Measurements from ENCODE around the gene KCND2. TPM values are rescaled to one million over a fixed set of nuclear protein-coding genes. Genes with fewer than 3 reads are reported as not detected.

KCND2 gene
- total RNA-seq, 1 donor from 2014 or later: 0.46 TPM

- Mint-ChIP-seq H3K27ac (ENCODE audit: unreplicated experiment) (no peak overlapping the region), H3K4me3 (ENCODE audit: unreplicated experiment) (no peak overlapping the region), H3K27me3 (ENCODE audit: unreplicated experiment) (no peaks in the 10 kb centered on the region)
Observed at GRCh38 chr7:120658516-120658915, 385.5 kb downstream of the KCND2 start.

GRCh38 chr7:120662291-120662690, 389.3 kb downstream of the KCND2 start:
- Mint-ChIP-seq H3K4me1 (ENCODE audit: unreplicated experiment) (no peaks in the 10 kb centered on the region), H3K4me3 (ENCODE audit: unreplicated experiment) (no peak overlapping the region), H3K9me3 (ENCODE audit: unreplicated experiment) (no peaks in the 10 kb centered on the region), H3K27ac (ENCODE audit: unreplicated experiment) (no peak overlapping the region), H3K36me3 (ENCODE audit: unreplicated experiment) (no peaks in the 10 kb centered on the region), H3K27me3 (ENCODE audit: unreplicated experiment) (no peaks in the 10 kb centered on the region)
- TF ChIP-seq CTCF (IDR thresholded peaks at IDR 0.05): no peak
- DNase-seq (ENCODE audit: extremely low spot score, unreplicated experiment): no peak

More at GRCh38 chr7:120658516-120658915, 385.5 kb downstream of the KCND2 start:
- no peaks in the 10 kb centered on the region for H3K4me1 Mint-ChIP-seq (ENCODE audit: unreplicated experiment)
- H3K9me3 Mint-ChIP-seq (ENCODE audit: unreplicated experiment): no peaks in the 10 kb centered on the region
- no peak for TF ChIP-seq CTCF (IDR thresholded peaks at IDR 0.05)
- DNase-seq (ENCODE audit: extremely low spot score, unreplicated experiment): no peak
- no peaks in the 10 kb centered on the region for H3K36me3 Mint-ChIP-seq (ENCODE audit: unreplicated experiment)

- no peaks in the 10 kb centered on the region for H3K4me1 Mint-ChIP-seq (ENCODE audit: unreplicated experiment)
- H3K36me3 Mint-ChIP-seq (ENCODE audit: unreplicated experiment): no peaks in the 10 kb centered on the region
- no peak for TF ChIP-seq CTCF (IDR thresholded peaks at IDR 0.05)
- H3K27me3 Mint-ChIP-seq (ENCODE audit: unreplicated experiment): no peaks in the 10 kb centered on the region
- no peaks in the 10 kb centered on the region for H3K9me3 Mint-ChIP-seq (ENCODE audit: unreplicated experiment)
- no peak overlapping the region for H3K27ac Mint-ChIP-seq (ENCODE audit: unreplicated experiment)
- H3K4me3 Mint-ChIP-seq (ENCODE audit: unreplicated experiment): no peak overlapping the region
- DNase-seq (ENCODE audit: extremely low spot score, unreplicated experiment): no peak
Observed at GRCh38 chr7:120665068-120665467, 392.1 kb downstream of the KCND2 start.

GRCh38 chr7:120675076-120675475, 402.1 kb downstream of the KCND2 start:
- Mint-ChIP-seq H3K36me3 (ENCODE audit: unreplicated experiment) (no peaks in the 10 kb centered on the region), H3K4me1 (ENCODE audit: unreplicated experiment) (no peaks in the 10 kb centered on the region), H3K27me3 (ENCODE audit: unreplicated experiment) (no peaks in the 10 kb centered on the region), H3K27ac (ENCODE audit: unreplicated experiment) (no peak overlapping the region), H3K4me3 (ENCODE audit: unreplicated experiment) (no peak overlapping the region), H3K9me3 (ENCODE audit: unreplicated experiment) (no peaks in the 10 kb centered on the region)
- DNase-seq (ENCODE audit: extremely low spot score, unreplicated experiment): no peak
- TF ChIP-seq CTCF (IDR thresholded peaks at IDR 0.05): no peak

- H3K36me3 Mint-ChIP-seq (ENCODE audit: unreplicated experiment): no peaks in the 10 kb centered on the region
- no peak overlapping the region for H3K4me3 Mint-ChIP-seq (ENCODE audit: unreplicated experiment)
- no peak overlapping the region for H3K27ac Mint-ChIP-seq (ENCODE audit: unreplicated experiment)
- H3K27me3 Mint-ChIP-seq (ENCODE audit: unreplicated experiment): no peaks in the 10 kb centered on the region
- TF ChIP-seq CTCF (IDR thresholded peaks at IDR 0.05): no peak
- peaks cover 5% of the 10 kb centered on the region for H3K4me1 Mint-ChIP-seq (ENCODE audit: unreplicated experiment)
- H3K9me3 Mint-ChIP-seq (ENCODE audit: unreplicated experiment): no peaks in the 10 kb centered on the region
- DNase-seq (ENCODE audit: extremely low spot score, unreplicated experiment): no peak
Observed at GRCh38 chr7:120677535-120677934, 404.6 kb downstream of the KCND2 start.

Data from osteocyte (in vitro differentiated cells).